Uterus (tissue), 2 donors: ENCODE results near the gene NPTX1.

Experiments used
- CTCF ChIP-seq, 4 experiments: fragments of 200-600 bp in 2 of 4; fragments of 450-650 bp in 2 of 4; sonication (generic) in 2 of 4; IDR thresholded peaks; one replicate each; pipeline ENCODE4 v1.5.1; 2016 to 2019; ENCODE audit warnings: antibody characterized with exemption in 4 of 4, mild to moderate bottlenecking in 2 of 4, moderate library complexity in 1 of 4
- POLR2A ChIP-seq, 2 donors: fragments of 450-650 bp; IDR thresholded peaks; one replicate each; pipeline ENCODE4 v1.6.1; 2016; ENCODE audit warnings: antibody characterized with exemption in 2 of 2, mild to moderate bottlenecking in 1 of 2, moderate library complexity in 1 of 2

GRCh38 chr17:80456465-80457235, 19.8 kb downstream of the NPTX1 start:
- TF ChIP-seq POLR2A (IDR thresholded peaks at IDR 0.05) (peak in 1 of 2 donors; percentile 10), CTCF (IDR thresholded peaks at IDR 0.05) (no peak)
